Panc1 (cell line): ENCODE measurements around the gene KRTAP5-11. TPM values are rescaled to one million over a fixed set of nuclear protein-coding genes. Genes with fewer than 3 reads are reported as not detected.
A peak's percentile ranks its signal among the peaks of the same experiment; 100 is the strongest.

Experiments
- ATAC-seq: fragments of 200-7000 bp; cut with Tn5 transposase; 2 replicates; pipeline ENCODE4 v1.9.1; 2020; ENCODE audit warnings: mild to moderate bottlenecking, moderate library complexity
- BruUV-seq: library from RNA; stranded (reverse); fragments of 400-500 nt; replicated peaks from 2 replicates; lab custom pipeline; 2021; lab: Mats Ljungman, UMichigan
- CTCF ChIA-PET: fragments of 300-600 bp; sonication (Branson Sonifier 250); formaldehyde crosslinking; loops from one replicate; lab custom pipeline; 2022; ENCODE audit warnings: antibody characterized with exemption; lab: Charles Lee
- POLR2A ChIA-PET: fragments of 300-600 bp; sonication (Branson Sonifier 250); formaldehyde crosslinking; loops from one replicate; lab custom pipeline; 2022; ENCODE audit warnings: antibody characterized with exemption; lab: Charles Lee
- DNase-seq: peaks from one replicate; pipeline ENCODE4 v3.0.0-alpha.2; 2010; ENCODE audit warnings: low read depth, low spot score
- H3K27ac ChIP-seq: 2 replicates; pipeline ENCODE4 v1.5.1; 2011; ENCODE audit warnings: mild to moderate bottlenecking, low read length, inconsistent platforms
- H3K27me3 ChIP-seq: fragments of 200-500 bp; sonication (Bioruptor generic); 2 replicates; pipeline ENCODE4 v1.6.0; 2014; ENCODE audit warnings: low read length, inconsistent platforms; ENCODE audit not compliant: control insufficient read depth, insufficient read depth
- H3K36me3 ChIP-seq: fragments of 200-500 bp; sonication (Bioruptor generic); 2 replicates; pipeline ENCODE4 v1.5.1; 2014; ENCODE audit warnings: inconsistent platforms, mild to moderate bottlenecking, low read length, moderate library complexity; ENCODE audit not compliant: control insufficient read depth, insufficient read depth
- H3K4me1 ChIP-seq: 2 replicates; pipeline ENCODE4 v1.5.1; 2011; ENCODE audit warnings: inconsistent platforms, mild to moderate bottlenecking, low read length, moderate library complexity; ENCODE audit not compliant: control insufficient read depth, insufficient read depth
- H3K4me3 ChIP-seq, 2 experiments: 2 replicates each; pipeline ENCODE4 v1.5.1; 2011 to 2012; ENCODE audit warnings: low read depth in 2 of 2, low read length in 2 of 2, mild to moderate bottlenecking in 2 of 2, inconsistent platforms in 1 of 2, moderate library complexity in 1 of 2
- H3K9me3 ChIP-seq: fragments of 200-500 bp; sonication (Bioruptor generic); 2 replicates; pipeline ENCODE4 v1.5.1; 2014; ENCODE audit warnings: low read depth, mild to moderate bottlenecking, inconsistent platforms, low read length, moderate library complexity; ENCODE audit not compliant: control insufficient read depth, insufficient read depth
- CTCF ChIP-seq: fragments of 450-650 bp; IDR thresholded peaks from 2 replicates; pipeline ENCODE4 v1.5.1; 2017; ENCODE audit warnings: mild to moderate bottlenecking
- POLR2AphosphoS5 ChIP-seq: IDR thresholded peaks from 2 replicates; pipeline ENCODE4 v1.6.1; 2012; ENCODE audit warnings: mild to moderate bottlenecking, low read depth, low read length, moderate library complexity
- REST ChIP-seq, 2 experiments: IDR thresholded peaks; 2 replicates each; pipeline ENCODE4 v1.6.1; 2011 to 2012; ENCODE audit warnings: low read depth in 2 of 2, control low read depth in 1 of 2, low read length in 1 of 2, mild to moderate bottlenecking in 1 of 2, moderate library complexity in 1 of 2; ENCODE audit not compliant: insufficient read depth in 1 of 2
- SIN3A ChIP-seq: IDR thresholded peaks from 2 replicates; pipeline ENCODE4 v1.6.1; 2012; ENCODE audit warnings: low read depth, mild to moderate bottlenecking, low read length, moderate library complexity, borderline replicate concordance; ENCODE audit not compliant: insufficient read depth
- TCF7L2 ChIP-seq: IDR thresholded peaks from 2 replicates; pipeline ENCODE4 v1.6.1; 2011; ENCODE audit warnings: mild to moderate bottlenecking, low read depth, low read length, inconsistent platforms
- in situ Hi-C: cut with HindIII; loops from 2 replicates; pipeline ENCODE4 v1.10.0; 2016; ENCODE audit warnings: low sequenced_read_pairs, low pct_unique_long_range_greater_than_20kb
- intact Hi-C: fragments of 100-400 bp; cut with micrococcal nuclease; formaldehyde crosslinking; loops from one replicate; pipeline ENCODE4 v1.10.0; 2022; ENCODE audit not compliant: unreplicated experiment
- total RNA-seq: library from RNA; stranded (reverse); gene quantifications from one replicate; pipeline ENCODE4 v1.2.1, GENCODE V29; 2021; ENCODE audit not compliant: unreplicated experiment

The KRTAP5-11 gene
- total RNA-seq, 1 experiment from 2014 or later = not detected

- intact Hi-C loops = no loop called here
- H3K27ac ChIP-seq = no peak overlapping the region
- CTCF ChIA-PET = interaction anchor here (0.9 kb wide), 2 partner anchors 10 to 39 kb away, joined by 3 read pairs; no protein-coding TSS in a partner anchor
These were observed 18.2 kb downstream of the KRTAP5-11 start for GRCh38 chr11:71564430-71564829.

GRCh38 chr11:71563406-71563805 is 19.3 kb downstream of the KRTAP5-11 start:
- TF ChIP-seq TCF7L2 = no peak
- TF ChIP-seq CTCF = peak; percentile 82
- TF ChIP-seq SIN3A = no peak
- no peak for TF ChIP-seq REST (IDR thresholded peaks at IDR 0.05; ENCODE audit: insufficient read depth in 1 of 2, low read depth in 2 of 2, low read length in 1 of 2)
- TF ChIP-seq POLR2AphosphoS5 = no peak
- Histone ChIP-seq H3K36me3 (no peaks in the 10 kb centered on the region), H3K4me3 (no peak overlapping the region), H3K4me1 (no peaks in the 10 kb centered on the region), H3K27me3 (peaks cover 12% of the 10 kb centered on the region; the same call in 1 of the 2 replicates), H3K9me3 (no peaks in the 10 kb centered on the region), H3K27ac (no peak overlapping the region)
- DNase-seq (peak; percentile 36), ATAC-seq (peak; percentile 86)
- intact Hi-C loops = loop anchor here (1.0 kb wide), 1 partner anchor 37 kb away; no protein-coding TSS in a partner anchor
- ChIA-PET POLR2A (no interaction called here), CTCF (interaction anchor here (1.2 to 1.3 kb wide), 2 partner anchors 16 to 115 kb away, joined by 3 read pairs; no protein-coding TSS in a partner anchor)
- no TSS peak for BruUV-seq
- in situ Hi-C loops = no loop called here

More at GRCh38 chr11:71564430-71564829, 18.2 kb downstream of the KRTAP5-11 start:
- H3K4me3 ChIP-seq = no peak overlapping the region
- BruUV-seq = no TSS peak
- no peaks in the 10 kb centered on the region for H3K9me3 ChIP-seq
- in situ Hi-C loops = no loop called here
- DNase-seq = no peak
- POLR2A ChIA-PET = no interaction called here
- H3K36me3 ChIP-seq = no peaks in the 10 kb centered on the region
- ATAC-seq = no peak
- no peak for TF ChIP-seq POLR2AphosphoS5
- TF ChIP-seq TCF7L2 = no peak
- TF ChIP-seq REST (IDR thresholded peaks at IDR 0.05; ENCODE audit: insufficient read depth in 1 of 2, low read depth in 2 of 2, low read length in 1 of 2) = no peak
- no peak for TF ChIP-seq SIN3A
- peaks cover 12% of the 10 kb centered on the region; the same call in 1 of the 2 replicates for H3K27me3 ChIP-seq
- H3K4me1 ChIP-seq = peaks cover 2% of the 10 kb centered on the region; the same call in 1 of the 2 replicates
